ENCODE data around the gene C3.

The C3 gene

DNA sequence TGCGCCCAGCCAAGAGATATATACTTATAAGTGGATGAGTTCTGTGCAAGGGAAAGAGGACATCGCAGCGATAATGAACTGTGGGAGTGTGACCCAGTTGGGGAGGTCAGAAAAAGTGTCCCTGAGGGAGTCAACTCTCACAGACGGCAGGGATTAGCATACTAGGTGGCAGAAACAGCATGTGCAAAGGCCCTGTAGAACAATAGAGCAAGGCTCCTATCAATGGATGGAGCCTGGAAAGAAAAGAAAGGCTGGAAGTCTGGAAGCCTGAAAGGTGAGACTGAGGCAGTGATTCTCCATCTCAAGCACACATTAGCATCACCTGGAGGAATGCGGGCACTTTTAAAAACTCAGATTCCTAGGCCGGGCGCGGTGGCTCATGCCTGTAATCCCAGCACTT lies 29.1 kb downstream of the C3 start:
- no peak for DNase-seq (ENCODE audit: low read depth in 2 of 2)
- TF ChIP-seq, protein P1, sequence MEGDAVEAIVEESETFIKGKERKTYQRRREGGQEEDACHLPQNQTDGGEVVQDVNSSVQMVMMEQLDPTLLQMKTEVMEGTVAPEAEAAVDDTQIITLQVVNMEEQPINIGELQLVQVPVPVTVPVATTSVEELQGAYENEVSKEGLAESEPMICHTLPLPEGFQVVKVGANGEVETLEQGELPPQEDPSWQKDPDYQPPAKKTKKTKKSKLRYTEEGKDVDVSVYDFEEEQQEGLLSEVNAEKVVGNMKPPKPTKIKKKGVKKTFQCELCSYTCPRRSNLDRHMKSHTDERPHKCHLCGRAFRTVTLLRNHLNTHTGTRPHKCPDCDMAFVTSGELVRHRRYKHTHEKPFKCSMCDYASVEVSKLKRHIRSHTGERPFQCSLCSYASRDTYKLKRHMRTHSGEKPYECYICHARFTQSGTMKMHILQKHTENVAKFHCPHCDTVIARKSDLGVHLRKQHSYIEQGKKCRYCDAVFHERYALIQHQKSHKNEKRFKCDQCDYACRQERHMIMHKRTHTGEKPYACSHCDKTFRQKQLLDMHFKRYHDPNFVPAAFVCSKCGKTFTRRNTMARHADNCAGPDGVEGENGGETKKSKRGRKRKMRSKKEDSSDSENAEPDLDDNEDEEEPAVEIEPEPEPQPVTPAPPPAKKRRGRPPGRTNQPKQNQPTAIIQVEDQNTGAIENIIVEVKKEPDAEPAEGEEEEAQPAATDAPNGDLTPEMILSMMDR (IDR thresholded peaks at IDR 0.05; ENCODE audit: low read depth, low read length): no peak
- H3K4me3 ChIP-seq (replicated peaks in 1 of 2; ENCODE audit: low read depth in 2 of 2, low read length in 2 of 2): no peak overlapping the region

DNA sequence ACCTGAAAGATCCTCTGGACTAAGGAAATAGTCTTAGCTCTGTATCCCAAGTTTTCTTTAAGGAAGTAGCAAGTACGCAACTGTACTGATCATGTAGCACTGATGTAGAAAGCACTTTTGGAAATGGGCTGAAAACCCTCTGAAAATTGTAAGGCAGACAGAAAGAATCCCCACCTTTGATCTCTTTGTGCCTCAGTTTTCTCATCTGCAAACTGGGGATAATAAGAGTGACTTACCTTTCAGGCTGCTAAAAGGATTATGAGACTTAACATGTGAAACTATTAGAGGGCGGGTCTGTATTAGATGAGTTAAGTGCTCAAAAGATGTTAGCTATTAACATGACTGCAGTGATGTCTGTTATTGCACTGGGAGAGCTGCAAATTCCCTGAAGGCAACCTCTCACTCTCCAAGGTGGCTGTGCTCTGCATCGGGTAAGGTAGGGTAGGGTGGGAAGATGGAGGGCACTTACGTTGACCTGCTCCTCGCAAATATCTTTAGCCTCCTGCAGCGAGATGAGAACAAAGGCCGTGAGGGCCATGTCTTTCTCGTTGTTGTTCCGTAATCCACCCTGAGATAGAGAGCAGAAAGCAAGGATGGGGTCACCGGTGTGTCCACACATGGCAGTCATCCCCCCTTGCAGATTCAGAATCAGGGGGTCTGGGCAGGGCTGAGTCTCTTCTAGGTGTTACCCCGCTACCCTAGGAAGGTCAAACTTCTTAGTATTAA lies 30.1 kb downstream of the C3 start:
- TF ChIP-seq, protein P1 (IDR thresholded peaks at IDR 0.05; ENCODE audit: low read depth, low read length): no peak
- H3K4me3 ChIP-seq (replicated peaks in 1 of 2; ENCODE audit: low read depth in 2 of 2, low read length in 2 of 2): no peak overlapping the region
- DNase-seq (ENCODE audit: low read depth in 2 of 2): no peak

DNA sequence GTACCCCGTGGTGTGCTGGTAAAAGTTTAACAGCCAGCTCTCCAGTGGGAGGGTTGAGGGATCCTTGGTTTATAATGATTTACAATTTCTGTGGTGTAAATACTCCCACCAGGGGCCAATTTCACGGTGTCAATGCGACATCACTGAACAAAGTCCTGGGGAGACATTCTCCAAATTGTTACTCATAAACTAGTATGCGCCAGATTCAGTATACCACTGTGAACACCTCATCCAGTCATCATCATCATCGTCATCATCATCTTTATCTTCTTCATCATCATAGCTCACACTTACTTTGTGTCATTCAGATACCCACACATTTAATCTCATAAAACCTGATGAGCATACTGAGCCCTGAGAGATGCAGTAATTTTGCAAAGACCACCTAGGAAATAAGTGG lies 33.3 kb downstream of the C3 start:
- DNase-seq (ENCODE audit: low read depth in 2 of 2): no peak
- TF ChIP-seq, protein P1 (IDR thresholded peaks at IDR 0.05; ENCODE audit: low read depth, low read length): no peak
- no peak overlapping the region for H3K4me3 ChIP-seq (replicated peaks in 1 of 2; ENCODE audit: low read depth in 2 of 2, low read length in 2 of 2)

DNA sequence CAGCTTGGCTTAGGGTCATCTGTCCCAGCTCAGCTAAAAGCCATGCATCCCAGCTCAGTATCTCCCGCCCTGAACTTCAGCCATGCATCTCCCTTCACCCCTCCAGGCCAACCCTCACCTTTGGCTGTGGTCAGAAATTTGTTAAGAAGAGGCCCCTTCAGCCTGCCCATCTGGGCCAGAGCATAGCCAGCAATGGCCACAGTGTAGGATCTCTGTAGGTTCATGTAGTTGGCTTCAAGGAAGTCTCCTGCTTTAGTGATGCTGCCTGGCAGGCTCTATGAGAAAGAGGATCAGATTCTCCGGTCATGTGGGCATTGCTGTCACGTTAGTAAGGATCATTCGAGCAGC lies 33.8 kb downstream of the C3 start:
- TF ChIP-seq, protein P1 (IDR thresholded peaks at IDR 0.05; ENCODE audit: low read depth, low read length): no peak
- H3K4me3 ChIP-seq (replicated peaks in 1 of 2; ENCODE audit: low read depth in 2 of 2, low read length in 2 of 2): no peak overlapping the region
- DNase-seq (ENCODE audit: low read depth in 2 of 2): no peak

DNA sequence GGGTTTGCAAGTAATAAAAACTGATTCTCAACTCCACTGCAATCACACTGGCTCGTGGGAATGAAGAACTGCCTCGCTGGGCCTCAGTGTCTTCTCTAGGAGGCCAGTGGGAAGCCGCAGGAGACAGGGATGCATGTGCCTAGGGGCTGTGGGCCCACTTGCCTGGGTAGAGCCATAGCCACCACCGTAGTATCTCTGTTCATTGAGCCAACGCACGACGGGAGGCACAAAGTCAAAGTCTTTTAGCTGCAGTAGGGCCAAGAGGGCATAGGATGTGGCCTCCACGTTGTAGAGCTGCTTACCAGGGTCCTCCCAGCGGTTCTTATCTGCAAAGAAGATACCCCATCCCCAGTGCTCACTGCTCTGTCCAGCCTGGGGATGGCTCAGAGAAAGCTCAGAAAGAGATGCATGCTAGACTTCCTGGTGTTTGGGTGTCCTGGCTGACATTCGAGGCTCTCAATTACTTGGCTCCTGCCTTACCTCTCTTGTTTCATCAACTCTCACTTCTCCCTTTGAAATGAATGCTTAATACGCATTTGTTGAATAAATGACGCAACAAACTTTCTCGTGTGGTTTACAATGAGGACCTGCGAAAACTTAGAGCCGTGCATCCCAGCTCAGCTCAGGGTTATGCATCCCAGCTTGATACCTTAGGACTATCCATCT lies 34.4 kb downstream of the C3 start:
- TF ChIP-seq, protein P1 (IDR thresholded peaks at IDR 0.05; ENCODE audit: low read depth, low read length): no peak
- no peak for DNase-seq (ENCODE audit: low read depth in 2 of 2)

DNA sequence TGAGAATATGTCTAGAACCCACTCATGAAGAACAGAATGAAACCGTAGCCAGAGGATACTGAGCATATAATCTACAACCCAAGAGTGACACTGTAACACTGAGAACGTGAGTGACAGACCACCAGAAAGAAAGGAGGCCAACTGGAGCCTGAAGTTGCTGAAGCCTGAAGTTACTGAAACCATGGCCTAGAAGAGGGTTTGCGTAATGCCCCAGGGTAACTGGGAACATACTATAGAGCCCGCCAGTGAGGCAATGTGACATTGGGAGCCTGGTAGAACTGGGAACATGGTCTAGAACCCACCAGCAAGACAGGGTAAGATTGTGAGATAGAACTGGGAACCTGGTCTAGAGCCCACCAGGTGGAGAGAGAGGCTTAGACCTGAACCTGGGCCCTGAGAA lies 35.0 kb downstream of the C3 start:
- DNase-seq (ENCODE audit: low read depth in 2 of 2): no peak
- TF ChIP-seq, protein P1 (IDR thresholded peaks at IDR 0.05; ENCODE audit: low read depth, low read length): no peak

More for the DNA sequence above, 34.4 kb downstream of the C3 start:
- H3K4me3 ChIP-seq (replicated peaks in 1 of 2; ENCODE audit: low read depth in 2 of 2, low read length in 2 of 2): no peak overlapping the region

More for the DNA sequence above, 35.0 kb downstream of the C3 start:
- no peak overlapping the region for H3K4me3 ChIP-seq (replicated peaks in 1 of 2; ENCODE audit: low read depth in 2 of 2, low read length in 2 of 2)
